HG03469 (cell line): Measurements from ENCODE around the gene SNX6.
"Not testable (repeated sequence)": the region's sequence is repeated elsewhere in the genome, so short reads cannot be mapped to it uniquely, and the experiment has no call there.

ENCODE experiments used
- ATAC-seq: cut with Tn5 transposase; IDR thresholded peaks from one replicate; pipeline ENCODE4 v1.9.1; 2021; ENCODE audit warnings: mild to moderate bottlenecking, moderate library complexity, moderate number of reproducible peaks; ENCODE audit not compliant: unreplicated experiment

SNX6 gene

GRCh38 chr14:34527591-34527990 lies 102.4 kb downstream of the SNX6 start:
- no peak for ATAC-seq

GRCh38 chr14:34524216-34524615 lies 105.7 kb downstream of the SNX6 start:
- not testable (repeated sequence) for ATAC-seq

- ATAC-seq: no peak
Observed at GRCh38 chr14:34522496-34522895, 107.5 kb downstream of the SNX6 start.

- not testable (repeated sequence) for ATAC-seq
Observed at GRCh38 chr14:34521071-34521470, 108.9 kb downstream of the SNX6 start.

- ATAC-seq: not testable (repeated sequence)
Observed at GRCh38 chr14:34520304-34520970, 109.5 kb downstream of the SNX6 start.
